Natural killer cell treated with Interleukin-12 subunit alpha and Interleukin-12 subunit beta and Interleukin-15 and Interleukin-18, amount 100 ng/mL, for 72 hours (primary cell): ENCODE measurements around the gene TMIE. TPM values are rescaled to one million over a fixed set of nuclear protein-coding genes. Genes with fewer than 3 reads are reported as not detected.
"Not testable (repeated sequence)": the region's sequence is repeated elsewhere in the genome, so short reads cannot be mapped to it uniquely, and the experiment has no call there.

ENCODE experiments used
- ATAC-seq, 2 donors: fragments of 150-1000 bp; cut with Tn5 transposase in 1 of 2; sonication (Bioruptor Pico), chemical (Tn5 transposase) in 1 of 2; 2 replicates each; pipeline ENCODE4 v1.10.0; 2021
- DNase-seq: peaks from one replicate; pipeline ENCODE4 v3.0.0; 2022; ENCODE audit warnings: low spot score
- H3K27ac Mint-ChIP-seq, 2 donors: 1 replicate in 1 of 2; 2 replicates in 1 of 2; pipeline ENCODE4 v1.8.0; 2022; ENCODE audit warnings: mixed read lengths in 2 of 2, mild to moderate bottlenecking in 1 of 2, moderate library complexity in 1 of 2
- H3K27me3 Mint-ChIP-seq, 2 donors: 1 replicate in 1 of 2; 2 replicates in 1 of 2; pipeline ENCODE4 v1.8.0; 2022; ENCODE audit warnings: mixed read lengths in 2 of 2
- H3K36me3 Mint-ChIP-seq: one replicate; pipeline ENCODE4 v1.8.0; 2022; ENCODE audit warnings: mixed read lengths
- H3K4me1 Mint-ChIP-seq, 2 donors: 1 replicate in 1 of 2; 2 replicates in 1 of 2; pipeline ENCODE4 v1.8.0; 2022; ENCODE audit warnings: low read depth in 2 of 2, mixed read lengths in 2 of 2, mild to moderate bottlenecking in 1 of 2
- H3K4me3 Mint-ChIP-seq: one replicate; pipeline ENCODE4 v1.8.0; 2022; ENCODE audit warnings: mixed read lengths
- H3K9me3 Mint-ChIP-seq: 2 replicates; pipeline ENCODE4 v1.8.0; 2022; ENCODE audit warnings: mixed read lengths
- total RNA-seq, 2 donors: library from RNA; stranded (reverse); gene quantifications; one replicate each; pipeline ENCODE4 v1.2.3, GENCODE V29; 2022

Gene TMIE
- total RNA-seq, 2 donors from 2014 or later, result not detected

- H3K4me1 Mint-ChIP-seq, result no peaks in the 10 kb centered on the region
- H3K27me3 Mint-ChIP-seq, result peaks cover 11 to 19% of the 10 kb centered on the region in 2 donors
- H3K36me3 Mint-ChIP-seq, result no peaks in the 10 kb centered on the region
- no peaks in the 10 kb centered on the region for H3K9me3 Mint-ChIP-seq
- ATAC-seq (peak in 1 of 2 donors; percentile 74), DNase-seq (no peak)
- H3K4me3 Mint-ChIP-seq, result no peak overlapping the region
- no peak overlapping the region for H3K27ac Mint-ChIP-seq
These were observed 23.2 kb downstream of the TMIE start for GRCh38 chr3:46724424-46724823.

- Mint-ChIP-seq H3K27me3 (peaks cover 13 to 27% of the 10 kb centered on the region in 2 donors), H3K4me3 (no peak overlapping the region), H3K36me3 (no peaks in the 10 kb centered on the region), H3K4me1 (no peaks in the 10 kb centered on the region), H3K27ac (no peak overlapping the region), H3K9me3 (no peaks in the 10 kb centered on the region)
- ATAC-seq (no peak), DNase-seq (no peak)
These were observed 24.6 kb downstream of the TMIE start for GRCh38 chr3:46725621-46726314.

DNA sequence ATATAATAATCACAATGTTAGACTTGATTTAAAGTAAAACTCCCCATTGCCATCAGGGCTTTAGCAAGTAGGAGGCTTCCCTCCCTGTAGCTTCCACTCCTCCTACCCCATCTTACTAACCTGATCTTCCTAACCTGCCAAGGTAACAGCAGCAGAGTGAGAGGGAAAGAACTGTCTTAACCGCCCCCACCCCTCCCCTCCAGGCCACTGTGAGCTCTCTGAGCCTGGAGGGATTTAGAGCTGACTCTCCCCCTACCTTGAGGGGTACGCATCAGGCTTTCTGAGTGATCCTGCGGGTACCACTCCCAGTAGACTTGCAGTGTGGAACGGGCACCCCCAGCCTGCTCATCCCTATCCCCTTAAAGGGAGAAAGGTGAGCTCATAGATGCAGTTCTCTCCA is 27.8 kb downstream of the TMIE start:
- Mint-ChIP-seq H3K27ac (no peak overlapping the region), H3K36me3 (no peaks in the 10 kb centered on the region), H3K9me3 (no peaks in the 10 kb centered on the region), H3K27me3 (peaks cover 14 to 31% of the 10 kb centered on the region in 2 donors), H3K4me1 (no peaks in the 10 kb centered on the region), H3K4me3 (no peak overlapping the region)
- no peak for DNase-seq
- ATAC-seq, result no peak

DNA sequence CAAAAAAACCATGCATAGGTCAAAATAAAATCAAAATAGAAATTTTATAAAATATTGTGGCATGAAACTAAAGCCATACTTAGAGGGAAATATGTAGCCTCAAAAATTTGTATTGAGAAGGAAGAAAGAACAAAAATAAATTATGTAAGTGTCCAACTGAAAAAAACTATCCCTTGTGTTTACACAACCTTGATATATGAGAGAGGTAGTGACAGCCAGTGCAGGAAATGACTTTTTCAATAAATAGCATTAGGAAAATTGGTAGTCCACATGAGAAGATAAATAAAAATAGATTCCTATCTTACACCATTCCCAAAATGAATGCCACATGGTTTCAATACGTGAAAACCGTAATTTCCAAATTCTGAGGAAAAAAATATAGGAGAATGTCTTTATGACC is 29.6 kb downstream of the TMIE start:
- Mint-ChIP-seq H3K4me1 (no peaks in the 10 kb centered on the region), H3K27ac (no peak overlapping the region), H3K9me3 (no peaks in the 10 kb centered on the region), H3K36me3 (no peaks in the 10 kb centered on the region), H3K27me3 (peaks cover 11 to 28% of the 10 kb centered on the region in 2 donors), H3K4me3 (no peak overlapping the region)
- ATAC-seq, result no peak
- DNase-seq, result no peak

DNA sequence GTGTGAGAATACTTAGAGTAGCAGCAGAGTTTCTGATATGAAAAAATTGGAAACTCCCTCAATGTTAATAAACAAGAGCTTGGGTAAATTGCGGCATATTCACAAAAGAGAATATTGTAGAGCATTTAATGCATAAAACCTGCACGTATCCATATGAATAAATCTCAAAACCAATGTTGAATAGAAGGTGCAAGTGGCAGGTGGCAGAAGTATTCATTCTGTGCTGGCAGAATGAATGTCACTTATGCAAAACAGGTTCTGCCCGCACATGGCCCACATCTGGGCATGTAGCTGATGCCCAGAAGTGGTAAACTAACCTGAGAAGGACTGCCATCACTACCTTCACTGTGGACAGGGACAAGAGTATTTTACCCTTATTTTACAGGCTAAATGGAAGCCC is 30.6 kb downstream of the TMIE start:
- peaks cover 6 to 19% of the 10 kb centered on the region in 2 donors for H3K27me3 Mint-ChIP-seq
- no peaks in the 10 kb centered on the region for H3K36me3 Mint-ChIP-seq
- DNase-seq, result no peak
- H3K4me1 Mint-ChIP-seq, result no peaks in the 10 kb centered on the region
- no peak for ATAC-seq
- H3K27ac Mint-ChIP-seq, result no peak overlapping the region
- H3K4me3 Mint-ChIP-seq, result no peak overlapping the region
- H3K9me3 Mint-ChIP-seq, result no peaks in the 10 kb centered on the region

DNA sequence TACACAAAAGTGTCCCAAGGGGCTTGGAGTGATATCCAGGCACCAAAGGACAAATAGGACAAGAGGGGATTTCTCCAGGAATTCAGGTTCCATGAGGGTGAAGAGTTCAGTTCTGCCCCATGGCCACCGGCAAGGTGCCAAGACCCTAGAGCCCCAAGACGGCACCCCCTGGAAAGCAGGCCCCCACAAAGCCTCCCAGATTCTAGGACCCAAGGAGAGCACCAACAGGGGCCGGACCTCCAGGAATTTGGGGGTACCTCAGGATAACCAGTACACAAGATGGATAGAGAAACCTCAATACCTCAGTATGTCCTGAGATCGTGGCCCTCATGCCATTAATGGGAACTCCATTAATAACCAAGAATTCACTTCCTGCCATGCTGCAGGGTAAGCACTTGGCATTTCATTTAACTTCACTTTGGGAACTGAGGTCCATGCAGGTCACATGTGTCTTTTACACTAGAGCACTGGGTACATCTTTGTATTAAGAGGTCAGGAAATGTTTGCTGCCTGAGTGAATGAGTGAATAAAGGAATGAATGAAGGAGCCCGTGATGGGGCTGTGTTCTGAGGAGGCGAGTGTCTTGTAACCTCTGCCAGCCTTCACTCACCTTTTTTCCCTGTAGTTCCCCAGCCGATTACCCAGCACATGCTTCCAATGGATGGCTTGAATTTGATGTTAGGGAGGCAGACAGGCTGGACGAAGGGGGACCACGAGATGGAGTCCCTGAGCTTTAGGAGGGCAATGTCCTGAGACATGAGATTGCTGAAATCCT is 32.0 kb downstream of the TMIE start:
- Mint-ChIP-seq H3K27ac (no peak overlapping the region), H3K27me3 (peaks cover 12 to 27% of the 10 kb centered on the region in 2 donors), H3K4me1 (no peaks in the 10 kb centered on the region), H3K36me3 (no peaks in the 10 kb centered on the region), H3K4me3 (no peak overlapping the region), H3K9me3 (no peaks in the 10 kb centered on the region)
- ATAC-seq (no peak), DNase-seq (no peak)

DNA sequence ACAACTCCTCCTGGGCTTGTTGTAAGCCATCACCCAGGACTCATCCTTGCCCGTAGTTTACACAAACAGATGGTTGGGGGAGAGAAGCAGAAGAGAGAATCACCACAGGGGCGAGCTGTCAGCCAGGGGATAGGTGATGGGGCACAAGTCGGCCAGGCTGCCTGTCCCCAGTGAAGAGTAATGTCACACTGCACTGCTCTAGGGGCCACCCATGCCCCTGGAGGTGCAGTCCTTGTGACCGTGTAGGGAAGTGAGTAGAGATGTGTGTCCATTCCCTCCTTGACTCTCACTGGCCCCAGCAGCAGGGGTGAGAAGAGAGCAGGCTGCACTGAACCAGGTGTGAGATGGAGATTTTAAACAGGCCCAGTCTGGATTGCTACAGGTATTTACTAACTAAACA is 33.6 kb downstream of the TMIE start:
- Mint-ChIP-seq H3K9me3 (no peaks in the 10 kb centered on the region), H3K4me3 (no peak overlapping the region), H3K27me3 (peaks cover 12 to 18% of the 10 kb centered on the region in 2 donors), H3K27ac (no peak overlapping the region), H3K4me1 (no peaks in the 10 kb centered on the region), H3K36me3 (no peaks in the 10 kb centered on the region)
- DNase-seq, result no peak
- ATAC-seq, result peak in 1 of 2 donors; percentile 57

GRCh38 chr3:46736006-46736872 is 35.0 kb downstream of the TMIE start:
- no peaks in the 10 kb centered on the region for H3K36me3 Mint-ChIP-seq
- no peak for DNase-seq
- H3K27me3 Mint-ChIP-seq, result peaks cover 8 to 10% of the 10 kb centered on the region in 2 donors
- H3K9me3 Mint-ChIP-seq, result no peaks in the 10 kb centered on the region
- H3K4me3 Mint-ChIP-seq, result no peak overlapping the region
- peak in 1 of 2 donors; percentile 38 for ATAC-seq
- no peak overlapping the region for H3K27ac Mint-ChIP-seq
- no peaks in the 10 kb centered on the region for H3K4me1 Mint-ChIP-seq

DNA sequence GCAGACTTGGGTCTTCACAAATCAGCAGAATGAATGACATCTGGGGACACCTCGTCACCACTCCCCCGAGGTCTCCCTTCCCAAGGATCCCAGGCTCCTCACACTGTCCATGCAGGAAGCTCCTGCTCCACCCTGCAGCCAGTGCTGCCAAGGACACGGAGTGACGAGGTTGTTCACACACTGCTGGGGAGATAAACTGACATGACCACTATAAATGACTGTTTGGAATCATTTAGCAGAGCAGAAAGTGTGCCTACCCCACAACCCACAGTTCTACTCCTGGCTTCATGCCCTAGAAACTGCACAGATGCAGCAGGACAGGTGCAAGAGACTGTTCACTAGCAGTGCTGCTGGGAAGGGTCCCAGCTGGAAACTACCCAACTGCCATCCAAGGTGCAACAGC is 36.1 kb downstream of the TMIE start:
- H3K27me3 Mint-ChIP-seq, result peaks cover 8 to 9% of the 10 kb centered on the region in 2 donors
- H3K4me3 Mint-ChIP-seq, result no peak overlapping the region
- DNase-seq (no peak), ATAC-seq (no peak)
- H3K36me3 Mint-ChIP-seq, result no peaks in the 10 kb centered on the region
- no peaks in the 10 kb centered on the region for H3K9me3 Mint-ChIP-seq
- no peaks in the 10 kb centered on the region for H3K4me1 Mint-ChIP-seq
- H3K27ac Mint-ChIP-seq, result no peak overlapping the region

- H3K9me3 Mint-ChIP-seq, ATAC-seq, H3K27me3 Mint-ChIP-seq, H3K36me3 Mint-ChIP-seq, H3K4me1 Mint-ChIP-seq, H3K27ac Mint-ChIP-seq, DNase-seq, H3K4me3 Mint-ChIP-seq: not testable (repeated sequence)
These were observed 38.4 kb downstream of the TMIE start for GRCh38 chr3:46739565-46739964.

GRCh38 chr3:46742992-46743585 is 41.9 kb downstream of the TMIE start:
- H3K27ac Mint-ChIP-seq, result no peak overlapping the region
- no peaks in the 10 kb centered on the region for H3K4me1 Mint-ChIP-seq
- peak; percentile 31 to 48 for ATAC-seq
- no peaks in the 10 kb centered on the region for H3K36me3 Mint-ChIP-seq
- H3K27me3 Mint-ChIP-seq, result no peaks in the 10 kb centered on the region
- DNase-seq, result no peak
- H3K9me3 Mint-ChIP-seq, result no peaks in the 10 kb centered on the region
- no peak overlapping the region for H3K4me3 Mint-ChIP-seq

GRCh38 chr3:46746711-46747110 is 45.5 kb downstream of the TMIE start:
- no peaks in the 10 kb centered on the region for H3K36me3 Mint-ChIP-seq
- ATAC-seq (no peak), DNase-seq (no peak)
- H3K27ac Mint-ChIP-seq, result no peak overlapping the region
- H3K9me3 Mint-ChIP-seq, result no peaks in the 10 kb centered on the region
- H3K4me3 Mint-ChIP-seq, result no peak overlapping the region
- no peaks in the 10 kb centered on the region for H3K27me3 Mint-ChIP-seq
- no peaks in the 10 kb centered on the region for H3K4me1 Mint-ChIP-seq

DNA sequence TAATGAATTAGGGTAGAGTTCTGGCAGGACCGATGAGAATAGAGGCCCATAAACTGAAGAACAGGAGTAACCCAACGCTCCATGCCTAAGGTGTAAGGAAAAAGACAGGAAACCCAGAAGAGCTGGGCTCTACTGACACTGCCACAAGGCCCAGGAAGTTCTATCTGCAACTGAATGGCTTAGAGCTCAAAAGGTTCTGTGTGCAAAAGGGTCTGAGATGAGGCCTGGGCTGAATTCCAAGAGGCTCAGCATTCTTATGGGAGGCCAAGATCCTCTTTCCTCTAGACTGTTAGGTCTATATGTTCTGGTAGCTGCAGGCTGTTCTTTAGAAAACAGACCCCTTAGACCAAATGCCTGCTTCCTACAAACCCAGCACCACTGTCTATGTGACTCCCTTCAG is 47.0 kb downstream of the TMIE start:
- Mint-ChIP-seq H3K4me1 (no peaks in the 10 kb centered on the region), H3K27me3 (no peaks in the 10 kb centered on the region), H3K9me3 (no peaks in the 10 kb centered on the region), H3K4me3 (no peak overlapping the region), H3K36me3 (no peaks in the 10 kb centered on the region), H3K27ac (no peak overlapping the region)
- ATAC-seq (no peak), DNase-seq (no peak)
